OCI-LY3 (cell line): ENCODE measurements around the gene XPO6.

Source experiments
- H2AFZ ChIP-seq: fragments of 200-600, 300-600 bp; shearing (Covaris generic); 2 replicates; pipeline ENCODE4 v1.6.0; 2014; ENCODE audit warnings: antibody characterized with exemption, low read depth, low read length
- H3K27ac ChIP-seq: fragments of 200-600, 300-600 bp; sonication (generic); 2 replicates; pipeline ENCODE4 v1.5.1; 2014; ENCODE audit warnings: mild to moderate bottlenecking, low read length, moderate library complexity, mixed read lengths
- H3K27me3 ChIP-seq: fragments of 200-600, 300-600 bp; sonication (generic); 2 replicates; pipeline ENCODE4 v1.6.1; 2014; ENCODE audit warnings: low read depth, low read length, mixed read lengths
- H3K36me3 ChIP-seq: fragments of 200-600, 300-600 bp; sonication (generic); replicated peaks from 2 replicates; pipeline ENCODE3; 2014; ENCODE audit warnings: low read depth, low read length, mixed read lengths
- H3K4me1 ChIP-seq: fragments of 300-600, 200-600 bp; sonication (generic); 2 replicates; pipeline ENCODE4 v1.6.1; 2014; ENCODE audit warnings: low read length, mixed read lengths
- H3K4me2 ChIP-seq: fragments of 200-600, 300-600 bp; sonication (generic); 2 replicates; pipeline ENCODE4 v1.6.1; 2014; ENCODE audit warnings: low read length, mixed read lengths
- H3K4me3 ChIP-seq: fragments of 300-600, 200-600 bp; sonication (generic); 2 replicates; pipeline ENCODE4 v1.5.1; 2014; ENCODE audit warnings: antibody characterized with exemption, mild to moderate bottlenecking, low read length, moderate library complexity
- H3K79me2 ChIP-seq: fragments of 300-600, 200-600 bp; shearing (Covaris generic); 2 replicates; pipeline ENCODE4 v1.6.1; 2014; ENCODE audit warnings: mild to moderate bottlenecking, low read length, mixed read lengths
- H3K9ac ChIP-seq: fragments of 300-600, 200-600 bp; shearing (Covaris generic); 2 replicates; pipeline ENCODE4 v1.6.0; 2014; ENCODE audit warnings: mild to moderate bottlenecking, low read length, moderate library complexity
- H3K9me3 ChIP-seq: fragments of 200-600, 300-600 bp; shearing (Covaris generic); 2 replicates; pipeline ENCODE4 v1.6.1; 2014; ENCODE audit warnings: low read length, mixed read lengths; ENCODE audit not compliant: insufficient read depth
- H4K20me1 ChIP-seq: fragments of 200-600, 300-600 bp; sonication (generic); 2 replicates; pipeline ENCODE4 v1.6.1; 2016; ENCODE audit warnings: low read length, mixed read lengths; ENCODE audit not compliant: insufficient read depth
- EZH2phosphoT487 ChIP-seq: fragments of 200-600 bp; shearing (Covaris generic); IDR thresholded peaks from 2 replicates; pipeline ENCODE4 v1.6.1; 2018; ENCODE audit warnings: antibody characterized with exemption, mixed run types, low read depth
- TF ChIP-seq, protein P1 (sequence below): fragments of 200-600, 300-600 bp; sonication (generic); IDR thresholded peaks from 2 replicates; pipeline ENCODE4 v1.5.1; 2014; ENCODE audit warnings: antibody characterized with exemption, low read length, low read depth

XPO6 gene

DNA sequence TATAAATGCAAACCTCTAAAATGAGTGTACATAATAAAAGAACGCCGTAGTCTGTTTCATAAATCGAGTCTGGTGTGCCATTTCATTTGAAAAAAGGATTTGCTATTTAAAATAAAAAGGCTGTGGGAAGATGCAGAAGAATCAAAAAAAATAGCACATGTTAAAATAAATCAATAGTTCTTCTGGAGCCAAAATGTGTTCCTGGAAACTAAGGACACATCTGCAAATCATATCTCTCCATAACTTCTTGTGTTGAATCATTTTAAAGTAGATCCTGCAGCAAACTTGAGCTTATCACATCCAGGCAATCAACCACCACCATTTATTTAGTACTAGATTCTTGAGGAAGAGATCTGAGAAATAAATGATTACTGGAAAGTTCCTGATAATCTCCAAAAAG lies 29.0 kb downstream of the XPO6 start:
- no peak for TF ChIP-seq EZH2phosphoT487
- TF ChIP-seq, protein P1, sequence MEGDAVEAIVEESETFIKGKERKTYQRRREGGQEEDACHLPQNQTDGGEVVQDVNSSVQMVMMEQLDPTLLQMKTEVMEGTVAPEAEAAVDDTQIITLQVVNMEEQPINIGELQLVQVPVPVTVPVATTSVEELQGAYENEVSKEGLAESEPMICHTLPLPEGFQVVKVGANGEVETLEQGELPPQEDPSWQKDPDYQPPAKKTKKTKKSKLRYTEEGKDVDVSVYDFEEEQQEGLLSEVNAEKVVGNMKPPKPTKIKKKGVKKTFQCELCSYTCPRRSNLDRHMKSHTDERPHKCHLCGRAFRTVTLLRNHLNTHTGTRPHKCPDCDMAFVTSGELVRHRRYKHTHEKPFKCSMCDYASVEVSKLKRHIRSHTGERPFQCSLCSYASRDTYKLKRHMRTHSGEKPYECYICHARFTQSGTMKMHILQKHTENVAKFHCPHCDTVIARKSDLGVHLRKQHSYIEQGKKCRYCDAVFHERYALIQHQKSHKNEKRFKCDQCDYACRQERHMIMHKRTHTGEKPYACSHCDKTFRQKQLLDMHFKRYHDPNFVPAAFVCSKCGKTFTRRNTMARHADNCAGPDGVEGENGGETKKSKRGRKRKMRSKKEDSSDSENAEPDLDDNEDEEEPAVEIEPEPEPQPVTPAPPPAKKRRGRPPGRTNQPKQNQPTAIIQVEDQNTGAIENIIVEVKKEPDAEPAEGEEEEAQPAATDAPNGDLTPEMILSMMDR = no peak
- H3K27ac ChIP-seq = peak overlapping the region; percentile 94
- no peak overlapping the region for H3K4me3 ChIP-seq

DNA sequence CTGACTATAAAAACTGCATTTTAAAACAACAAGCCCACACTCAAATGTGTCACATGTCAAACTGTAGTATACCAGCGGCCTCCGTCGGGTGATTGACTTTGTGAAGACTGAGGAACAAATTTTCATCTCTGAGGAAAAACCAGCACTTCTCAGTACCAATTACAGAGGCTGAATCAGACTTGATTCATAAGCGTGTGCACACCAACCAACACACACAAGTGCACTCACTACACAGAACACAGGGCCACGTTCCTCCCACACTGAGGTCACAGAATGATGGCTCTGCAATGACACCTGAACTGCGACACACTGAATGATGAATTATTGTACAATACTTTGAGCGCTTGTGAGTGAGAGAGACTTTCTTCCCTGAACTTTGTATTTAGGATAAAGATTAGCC lies 29.6 kb downstream of the XPO6 start:
- TF ChIP-seq EZH2phosphoT487 = no peak
- TF ChIP-seq, protein P1 = no peak
- Histone ChIP-seq H3K27ac (peak overlapping the region; percentile 94), H3K4me1 (peaks cover 80% of the 10 kb centered on the region), H3K4me3 (peak overlapping the region; percentile 35; the same call in 1 of the 2 replicates), H3K79me2 (peaks cover 99% of the 10 kb centered on the region), H3K36me3 (peaks cover 43% of the 10 kb centered on the region), H3K4me2 (peak overlapping the region; percentile 82), H4K20me1 (no peaks in the 10 kb centered on the region), H2AFZ (no peak overlapping the region), H3K9ac (peak overlapping the region; percentile 51), H3K27me3 (no peaks in the 10 kb centered on the region), H3K9me3 (0 out of 2 replicates have a peak, but pooled peaks cover 3% of the 10 kb centered on the region)

More for the DNA sequence above, 29.0 kb downstream of the XPO6 start:
- 0 out of 2 replicates have a peak, but pooled peaks cover 3% of the 10 kb centered on the region for H3K9me3 ChIP-seq
- no peaks in the 10 kb centered on the region for H3K27me3 ChIP-seq
- peak overlapping the region; percentile 51; the same call in 1 of the 2 replicates for H3K9ac ChIP-seq
- peaks cover 39% of the 10 kb centered on the region for H3K36me3 ChIP-seq
- no peaks in the 10 kb centered on the region for H4K20me1 ChIP-seq
- H3K4me1 ChIP-seq = peaks cover 85% of the 10 kb centered on the region
- H3K4me2 ChIP-seq = peak overlapping the region; percentile 82
- peaks cover 95% of the 10 kb centered on the region for H3K79me2 ChIP-seq
- no peak overlapping the region for H2AFZ ChIP-seq

DNA sequence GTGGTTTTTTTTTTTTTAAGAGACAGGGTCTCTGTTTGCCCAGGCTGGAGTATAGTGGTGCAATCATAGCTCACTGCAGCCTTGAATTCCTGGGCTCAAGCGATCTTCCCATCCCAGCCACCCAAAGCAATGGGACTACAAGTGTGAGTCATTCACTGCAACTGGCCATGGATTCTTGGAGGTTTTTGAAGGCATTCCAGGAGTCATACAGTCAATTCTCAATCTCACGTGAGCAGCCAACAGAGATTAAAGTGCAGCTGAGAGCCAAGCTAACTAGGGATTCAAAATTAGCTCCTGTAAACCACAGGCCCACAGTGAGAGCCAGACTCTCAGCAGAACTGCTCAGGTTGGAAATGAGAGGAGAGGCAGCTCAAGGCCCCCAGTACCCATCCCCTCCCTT lies 30.2 kb downstream of the XPO6 start:
- TF ChIP-seq, protein P1 = no peak
- no peak for TF ChIP-seq EZH2phosphoT487
- no peak overlapping the region for H2AFZ ChIP-seq
- H3K4me3 ChIP-seq = peak overlapping the region; percentile 35
- H3K4me2 ChIP-seq = peak overlapping the region; percentile 82
- H3K27me3 ChIP-seq = no peaks in the 10 kb centered on the region
- no peaks in the 10 kb centered on the region for H4K20me1 ChIP-seq
- 0 out of 2 replicates have a peak, but pooled peaks cover 3% of the 10 kb centered on the region for H3K9me3 ChIP-seq
- H3K4me1 ChIP-seq = peaks cover 74% of the 10 kb centered on the region
- H3K27ac ChIP-seq = peak overlapping the region; percentile 94
- peaks cover 99% of the 10 kb centered on the region for H3K79me2 ChIP-seq
- peaks cover 48% of the 10 kb centered on the region for H3K36me3 ChIP-seq
- H3K9ac ChIP-seq = peak overlapping the region; percentile 51

DNA sequence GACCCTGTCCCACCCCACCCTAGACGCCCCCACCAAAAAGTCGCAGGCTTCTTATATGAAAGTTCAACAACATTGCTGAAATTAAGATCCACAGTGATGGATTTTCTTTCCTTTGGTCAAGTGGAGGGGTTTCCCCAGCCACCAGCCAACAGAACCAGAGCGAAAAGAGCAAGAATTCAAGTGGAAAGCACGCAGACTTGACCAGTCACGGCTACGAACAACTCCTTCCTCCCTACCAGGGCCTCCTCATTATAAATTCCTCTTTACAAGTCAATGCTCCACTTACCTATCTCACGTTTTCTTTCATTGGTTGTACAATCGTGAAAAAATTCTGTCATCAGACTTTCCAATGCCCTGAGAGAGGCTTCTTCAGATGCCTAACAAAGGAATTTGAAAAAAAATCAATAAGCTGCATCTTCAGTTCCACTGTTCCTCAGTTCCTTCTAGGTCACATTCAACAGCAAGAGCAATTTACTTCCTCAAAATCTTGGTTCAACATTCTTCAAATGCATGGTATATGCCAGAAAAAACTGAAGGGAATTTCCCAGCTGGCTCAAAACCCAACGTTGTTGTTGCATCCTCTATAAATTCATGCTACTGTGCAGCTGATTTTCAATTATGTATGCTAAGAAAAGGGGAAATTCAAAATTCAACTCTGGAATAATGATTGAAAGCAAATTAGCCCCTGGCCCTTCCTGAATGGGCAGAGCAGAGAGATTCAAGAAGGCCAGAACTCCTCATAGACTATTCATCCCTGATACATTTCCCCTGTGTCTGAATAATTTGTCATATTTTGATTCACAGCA lies 30.9 kb downstream of the XPO6 start:
- Histone ChIP-seq H2AFZ (no peak overlapping the region), H3K36me3 (peaks cover 50% of the 10 kb centered on the region), H3K9ac (peak overlapping the region; percentile 64), H3K4me1 (peaks cover 67% of the 10 kb centered on the region), H4K20me1 (no peaks in the 10 kb centered on the region), H3K9me3 (0 out of 2 replicates have a peak, but pooled peaks cover 3% of the 10 kb centered on the region), H3K79me2 (peaks cover 97% of the 10 kb centered on the region), H3K27ac (peak overlapping the region; percentile 94), H3K4me2 (peak overlapping the region; percentile 82), H3K4me3 (peak overlapping the region; percentile 60), H3K27me3 (no peaks in the 10 kb centered on the region)
- TF ChIP-seq, protein P1 = no peak
